GM23338 (cell line): ENCODE measurements around the gene NDUFS2.

ENCODE experiments used
- EZH2 ChIP-seq: fragments of 200-600 bp; sonication (generic); IDR thresholded peaks from one replicate; pipeline ENCODE4 v1.8.0; 2017; ENCODE audit warnings: antibody characterized with exemption, mild to moderate bottlenecking, low read depth; ENCODE audit not compliant: unreplicated experiment
- POLR2AphosphoS5 ChIP-seq: IDR thresholded peaks from 2 replicates; pipeline ENCODE4 v1.6.1; 2016; ENCODE audit warnings: antibody characterized with exemption, low read depth
- TF ChIP-seq, protein P1 (sequence below), 2 experiments: fragments of 200-600 bp in 1 of 2; sonication (generic) in 1 of 2; conservative IDR thresholded peaks; 2 replicates each; pipeline versions ENCODE4 v1.5.1 to v1.6.1; 2016 to 2017; ENCODE audit warnings: antibody characterized with exemption in 2 of 2, low read depth in 2 of 2, mild to moderate bottlenecking in 2 of 2, moderate library complexity in 1 of 2
- TF ChIP-seq, protein P2 (sequence below): IDR thresholded peaks from one replicate; pipeline ENCODE4 v1.6.1; 2018; ENCODE audit warnings: antibody characterized with exemption; ENCODE audit not compliant: unreplicated experiment

DNA sequence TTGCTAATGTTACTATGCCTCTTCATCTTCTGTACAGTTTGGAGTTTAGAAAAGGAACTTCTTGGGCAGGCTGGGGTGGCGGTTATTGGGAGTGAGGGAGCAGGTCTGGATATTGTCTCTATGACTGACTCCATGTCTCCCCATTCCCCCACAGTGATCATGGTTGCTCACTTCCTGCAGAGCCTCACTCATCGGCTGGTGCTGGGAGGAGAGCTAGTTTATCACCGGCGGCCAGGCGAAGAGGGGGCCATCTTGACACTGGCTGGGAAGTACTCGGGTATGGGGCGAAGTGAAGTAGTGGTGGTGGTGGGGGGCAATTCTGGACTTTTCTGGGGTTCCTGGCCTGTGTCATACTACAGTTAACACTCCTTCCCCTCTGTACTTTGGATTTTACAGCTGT, 25.9 kb downstream of the NDUFS2 start:
- TF ChIP-seq, protein P1, sequence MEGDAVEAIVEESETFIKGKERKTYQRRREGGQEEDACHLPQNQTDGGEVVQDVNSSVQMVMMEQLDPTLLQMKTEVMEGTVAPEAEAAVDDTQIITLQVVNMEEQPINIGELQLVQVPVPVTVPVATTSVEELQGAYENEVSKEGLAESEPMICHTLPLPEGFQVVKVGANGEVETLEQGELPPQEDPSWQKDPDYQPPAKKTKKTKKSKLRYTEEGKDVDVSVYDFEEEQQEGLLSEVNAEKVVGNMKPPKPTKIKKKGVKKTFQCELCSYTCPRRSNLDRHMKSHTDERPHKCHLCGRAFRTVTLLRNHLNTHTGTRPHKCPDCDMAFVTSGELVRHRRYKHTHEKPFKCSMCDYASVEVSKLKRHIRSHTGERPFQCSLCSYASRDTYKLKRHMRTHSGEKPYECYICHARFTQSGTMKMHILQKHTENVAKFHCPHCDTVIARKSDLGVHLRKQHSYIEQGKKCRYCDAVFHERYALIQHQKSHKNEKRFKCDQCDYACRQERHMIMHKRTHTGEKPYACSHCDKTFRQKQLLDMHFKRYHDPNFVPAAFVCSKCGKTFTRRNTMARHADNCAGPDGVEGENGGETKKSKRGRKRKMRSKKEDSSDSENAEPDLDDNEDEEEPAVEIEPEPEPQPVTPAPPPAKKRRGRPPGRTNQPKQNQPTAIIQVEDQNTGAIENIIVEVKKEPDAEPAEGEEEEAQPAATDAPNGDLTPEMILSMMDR (conservative IDR thresholded peaks at IDR 0.05; ENCODE audit: low read depth in 2 of 2): no peak
- no peak for TF ChIP-seq POLR2AphosphoS5
- TF ChIP-seq, protein P2, sequence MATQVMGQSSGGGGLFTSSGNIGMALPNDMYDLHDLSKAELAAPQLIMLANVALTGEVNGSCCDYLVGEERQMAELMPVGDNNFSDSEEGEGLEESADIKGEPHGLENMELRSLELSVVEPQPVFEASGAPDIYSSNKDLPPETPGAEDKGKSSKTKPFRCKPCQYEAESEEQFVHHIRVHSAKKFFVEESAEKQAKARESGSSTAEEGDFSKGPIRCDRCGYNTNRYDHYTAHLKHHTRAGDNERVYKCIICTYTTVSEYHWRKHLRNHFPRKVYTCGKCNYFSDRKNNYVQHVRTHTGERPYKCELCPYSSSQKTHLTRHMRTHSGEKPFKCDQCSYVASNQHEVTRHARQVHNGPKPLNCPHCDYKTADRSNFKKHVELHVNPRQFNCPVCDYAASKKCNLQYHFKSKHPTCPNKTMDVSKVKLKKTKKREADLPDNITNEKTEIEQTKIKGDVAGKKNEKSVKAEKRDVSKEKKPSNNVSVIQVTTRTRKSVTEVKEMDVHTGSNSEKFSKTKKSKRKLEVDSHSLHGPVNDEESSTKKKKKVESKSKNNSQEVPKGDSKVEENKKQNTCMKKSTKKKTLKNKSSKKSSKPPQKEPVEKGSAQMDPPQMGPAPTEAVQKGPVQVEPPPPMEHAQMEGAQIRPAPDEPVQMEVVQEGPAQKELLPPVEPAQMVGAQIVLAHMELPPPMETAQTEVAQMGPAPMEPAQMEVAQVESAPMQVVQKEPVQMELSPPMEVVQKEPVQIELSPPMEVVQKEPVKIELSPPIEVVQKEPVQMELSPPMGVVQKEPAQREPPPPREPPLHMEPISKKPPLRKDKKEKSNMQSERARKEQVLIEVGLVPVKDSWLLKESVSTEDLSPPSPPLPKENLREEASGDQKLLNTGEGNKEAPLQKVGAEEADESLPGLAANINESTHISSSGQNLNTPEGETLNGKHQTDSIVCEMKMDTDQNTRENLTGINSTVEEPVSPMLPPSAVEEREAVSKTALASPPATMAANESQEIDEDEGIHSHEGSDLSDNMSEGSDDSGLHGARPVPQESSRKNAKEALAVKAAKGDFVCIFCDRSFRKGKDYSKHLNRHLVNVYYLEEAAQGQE: no peak
- no peak for TF ChIP-seq EZH2
